Muscle of leg (tissue), 11 donors: ENCODE measurements around the gene PRSS3. TPM values are rescaled to one million over a fixed set of nuclear protein-coding genes. Genes with fewer than 3 reads are reported as not detected.
A peak's percentile ranks its signal among the peaks of the same experiment; 100 is the strongest.
"Not testable (repeated sequence)": the region's sequence is repeated elsewhere in the genome, so short reads cannot be mapped to it uniquely, and the experiment has no call there.

Experiments used
- DNase-seq: peaks from one replicate; pipeline ENCODE4 v3.0.0; 2013
- H3K27ac ChIP-seq: one replicate; pipeline ENCODE4 v1.5.1; 2013; ENCODE audit warnings: mild to moderate bottlenecking, low read length, control low read depth
- H3K27me3 ChIP-seq: one replicate; pipeline ENCODE4 v1.6.1; 2013; ENCODE audit warnings: low read length; ENCODE audit not compliant: control insufficient read depth, insufficient read depth
- H3K36me3 ChIP-seq: one replicate; pipeline ENCODE4 v1.6.1; 2013; ENCODE audit warnings: low read length; ENCODE audit not compliant: control insufficient read depth, insufficient read depth
- H3K4me1 ChIP-seq: one replicate; pipeline ENCODE4 v1.6.1; 2013; ENCODE audit warnings: low read length; ENCODE audit not compliant: control insufficient read depth, insufficient read depth
- H3K4me3 ChIP-seq: one replicate; pipeline ENCODE4 v1.5.1; 2013; ENCODE audit warnings: low read length, control low read depth
- H3K9me3 ChIP-seq: replicated peaks from 2 replicates; pipeline ENCODE4 v1.6.1; 2013; ENCODE audit warnings: low read depth, low read length; ENCODE audit not compliant: control insufficient read depth
- WGBS: methylation state at CpG from one replicate; pipeline ENCODE4 v1.1.5; 2013; ENCODE audit warnings: missing lambda C conversion rate; ENCODE audit not compliant: insufficient coverage; 5-methylcytosine and 5-hydroxymethylcytosine counted together
- polyA plus RNA-seq, 8 donors: library from polyadenylated mRNA; unstranded; fragments of 120-200 nt; gene quantifications; one replicate each; pipeline versions ENCODE4 v1.2.1 to v1.2.3, GENCODE V29; 2013; ENCODE audit warnings: inconsistent platforms in 1 of 8, low replicate concordance in 1 of 8; ENCODE audit not compliant: insufficient read length in 8 of 8, insufficient read depth in 1 of 8
- total RNA-seq: library from RNA; stranded (reverse); fragments of 120-200 nt; gene quantifications from one replicate; pipeline ENCODE4 v1.2.4, GENCODE V29; 2013

PRSS3 gene
- total and polyA plus RNA-seq, 9 donors, result 0.09 to 3.2 (median 0.37) TPM; not detected in 2

GRCh38 chr9:33799928-33800704 is 4.8 kb downstream of the PRSS3 start:
- H3K27ac ChIP-seq, result no peak overlapping the region
- H3K36me3 ChIP-seq, result no peaks in the 10 kb centered on the region
- 53% methylated on average over 7 of the region's 9 CpGs for WGBS
- H3K4me3 ChIP-seq, result no peak overlapping the region
- no peaks in the 10 kb centered on the region for H3K4me1 ChIP-seq
- no peaks in the 10 kb centered on the region for H3K9me3 ChIP-seq
- no peak for DNase-seq
- peaks cover 10% of the 10 kb centered on the region for H3K27me3 ChIP-seq

DNA sequence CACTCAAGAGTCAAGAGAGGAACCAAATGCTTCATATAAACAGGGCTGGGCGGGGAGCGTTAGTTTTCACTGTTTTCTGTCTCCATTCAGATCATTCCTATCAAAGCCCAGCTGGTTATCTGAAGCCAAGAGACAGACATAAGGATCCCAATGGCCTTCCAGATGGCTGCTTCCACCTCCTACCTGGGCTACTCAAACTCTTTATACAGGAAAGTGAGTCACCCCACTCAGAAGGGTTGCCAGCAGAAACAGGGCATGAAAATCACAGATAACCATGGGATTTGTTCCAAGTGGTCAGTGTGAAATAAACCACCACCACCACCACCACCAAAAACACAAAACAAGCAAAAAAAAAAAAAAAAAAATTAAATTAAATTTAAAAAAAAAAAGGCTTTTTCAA is 5.5 kb downstream of the PRSS3 start:
- Histone ChIP-seq H3K9me3 (no peaks in the 10 kb centered on the region), H3K27me3 (peaks cover 10% of the 10 kb centered on the region)
- 71% methylated on average over 1 of the region's 2 CpGs for WGBS

GRCh38 chr9:33801943-33802500 is 6.7 kb downstream of the PRSS3 start:
- H3K27me3 ChIP-seq, H3K27ac ChIP-seq, H3K4me3 ChIP-seq, DNase-seq, H3K9me3 ChIP-seq, H3K36me3 ChIP-seq, H3K4me1 ChIP-seq: not testable (repeated sequence)
- no CpG with 5 or more reads among the region's 2 CpGs for WGBS

More for the DNA sequence above, 5.5 kb downstream of the PRSS3 start:
- Histone ChIP-seq H3K4me3 (no peak overlapping the region), H3K4me1 (no peaks in the 10 kb centered on the region), H3K27ac (no peak overlapping the region), H3K36me3 (no peaks in the 10 kb centered on the region)
- no peak for DNase-seq

DNA sequence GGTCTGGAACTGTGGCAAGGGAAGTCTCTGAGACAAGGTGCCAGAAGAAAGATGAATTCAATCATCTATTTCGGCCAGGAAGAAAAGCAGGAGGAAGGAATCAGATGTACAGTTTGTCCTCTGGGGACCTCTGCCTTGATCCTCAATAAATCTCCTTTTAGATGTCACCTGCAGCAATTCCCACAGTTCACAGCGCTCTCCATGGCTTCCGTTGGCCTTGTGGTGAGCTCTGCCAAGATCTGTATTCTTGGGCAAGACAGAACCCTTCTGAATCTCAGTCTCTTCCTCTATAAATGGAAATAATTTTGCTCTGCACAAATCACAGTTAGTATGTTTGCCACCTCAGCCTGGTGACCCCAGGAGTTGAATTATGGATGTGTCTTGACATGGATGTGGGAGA is 8.8 kb downstream of the PRSS3 start:
- H3K4me3 ChIP-seq, H3K9me3 ChIP-seq, H3K36me3 ChIP-seq, H3K27me3 ChIP-seq, H3K27ac ChIP-seq, H3K4me1 ChIP-seq, DNase-seq: not testable (repeated sequence)
- WGBS, result 70% methylated on average over 2 of the region's 3 CpGs

- H3K27ac ChIP-seq, H3K27me3 ChIP-seq, H3K4me3 ChIP-seq, H3K9me3 ChIP-seq, DNase-seq, H3K4me1 ChIP-seq, H3K36me3 ChIP-seq: not testable (repeated sequence)
- 80% methylated on average over 2 of the region's 2 CpGs for WGBS
Measured at GRCh38 chr9:33807156-33807555, 11.8 kb downstream of the PRSS3 start.

- H3K4me3 ChIP-seq, H3K9me3 ChIP-seq, H3K4me1 ChIP-seq, DNase-seq, H3K36me3 ChIP-seq, H3K27me3 ChIP-seq, H3K27ac ChIP-seq: not testable (repeated sequence)
- WGBS, result no CpG with 5 or more reads among the region's 1 CpG
Measured at GRCh38 chr9:33808979-33809322, 13.6 kb downstream of the PRSS3 start.

- Histone ChIP-seq H3K27me3 (no peaks in the 10 kb centered on the region), H3K4me1 (peaks cover 4% of the 10 kb centered on the region), H3K4me3 (no peak overlapping the region), H3K36me3 (no peaks in the 10 kb centered on the region), H3K9me3 (no peaks in the 10 kb centered on the region), H3K27ac (no peak overlapping the region)
- DNase-seq, result no peak
- 100% methylated on average over 1 of the region's 1 CpG for WGBS
Measured at GRCh38 chr9:33809506-33809905, 14.1 kb downstream of the PRSS3 start.

- no peaks in the 10 kb centered on the region for H3K27me3 ChIP-seq
- no peaks in the 10 kb centered on the region for H3K36me3 ChIP-seq
- H3K4me3 ChIP-seq, result no peak overlapping the region
- peak overlapping the region; percentile 45 for H3K27ac ChIP-seq
- no peaks in the 10 kb centered on the region for H3K9me3 ChIP-seq
- no CpG with 5 or more reads among the region's 8 CpGs for WGBS
- H3K4me1 ChIP-seq, result peaks cover 11% of the 10 kb centered on the region
- peak; percentile 67 for DNase-seq
Measured at GRCh38 chr9:33813712-33814641, 18.6 kb downstream of the PRSS3 start.

DNA sequence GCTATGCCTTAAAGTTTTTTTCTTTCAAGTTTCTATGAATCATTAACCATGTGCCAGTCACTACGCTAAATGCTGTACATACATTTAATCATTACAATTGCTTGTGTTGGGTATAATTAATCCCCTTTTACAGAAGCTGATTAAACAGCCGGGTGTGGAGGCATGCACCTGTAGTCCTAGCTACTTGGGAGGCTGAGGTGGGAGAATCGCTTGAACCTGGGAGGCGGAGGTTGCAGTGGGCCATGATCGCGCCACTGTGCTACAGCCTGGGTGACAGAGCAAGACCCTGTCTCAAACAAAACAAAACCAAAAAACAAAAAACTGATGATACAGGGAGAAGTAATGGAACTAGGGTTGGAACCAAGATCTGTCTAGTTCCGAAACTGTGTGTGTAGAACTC is 20.4 kb downstream of the PRSS3 start:
- H3K4me3 ChIP-seq, result no peak overlapping the region
- peaks cover 14% of the 10 kb centered on the region for H3K4me1 ChIP-seq
- no peaks in the 10 kb centered on the region for H3K9me3 ChIP-seq
- no CpG with 5 or more reads among the region's 7 CpGs for WGBS
- H3K27ac ChIP-seq, result peak overlapping the region; percentile 98
- no peak for DNase-seq
- H3K27me3 ChIP-seq, result no peaks in the 10 kb centered on the region
- H3K36me3 ChIP-seq, result no peaks in the 10 kb centered on the region
